AG10803 (cell line): ENCODE measurements around the gene PRSS23.

ENCODE experiments used
- DNase-seq: peaks from one replicate; pipeline ENCODE4 v3.0.0; 2010; ENCODE audit warnings: low read depth
- H3K4me3 ChIP-seq: 2 replicates; pipeline ENCODE4 v1.5.1; 2011; ENCODE audit warnings: mild to moderate bottlenecking, low read length, control low read depth
- TF ChIP-seq, protein P1 (sequence below): conservative IDR thresholded peaks from 2 replicates; pipeline ENCODE4 v1.5.1; 2011; ENCODE audit warnings: mild to moderate bottlenecking, low read length, control low read depth, inconsistent platforms

PRSS23 gene

DNA sequence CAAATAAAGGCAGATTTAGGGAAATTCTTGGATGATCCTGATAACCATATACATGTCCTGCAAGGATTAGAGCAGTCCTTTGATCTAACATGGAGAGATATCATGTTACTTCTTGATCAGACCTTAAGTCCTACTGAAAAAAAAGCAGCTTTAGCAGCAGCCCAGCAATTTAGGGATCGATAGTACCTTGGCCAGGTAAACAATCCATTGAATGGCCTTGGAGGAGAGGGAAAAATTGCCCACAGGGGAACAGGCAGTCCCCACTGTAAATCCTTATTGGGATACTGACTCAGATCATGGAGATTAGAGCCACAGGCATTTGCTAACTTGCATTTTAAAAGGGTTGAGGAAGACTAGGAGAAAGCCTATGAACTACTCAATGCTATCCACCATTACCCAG lies 47.8 kb downstream of the PRSS23 start:
- no peak for DNase-seq

DNA sequence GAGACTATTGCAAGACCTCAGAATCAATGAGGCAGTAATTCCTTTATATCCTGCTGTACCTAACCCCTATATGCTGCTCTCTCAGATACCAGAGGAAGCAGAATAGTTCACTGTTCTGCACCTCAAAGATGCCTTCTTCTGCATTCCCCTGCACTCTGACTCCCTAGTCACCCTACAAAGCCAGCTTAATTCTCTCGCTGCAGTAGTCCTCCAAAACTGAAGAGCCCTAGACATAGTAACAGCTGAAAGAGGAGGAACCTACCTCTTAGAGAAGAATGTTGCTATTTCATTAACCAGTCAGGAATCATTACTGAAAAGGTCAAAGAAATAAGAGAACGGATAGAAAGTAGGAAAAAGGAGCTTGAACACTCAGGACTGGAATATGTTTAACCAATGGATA lies 49.3 kb downstream of the PRSS23 start:
- TF ChIP-seq, protein P1, sequence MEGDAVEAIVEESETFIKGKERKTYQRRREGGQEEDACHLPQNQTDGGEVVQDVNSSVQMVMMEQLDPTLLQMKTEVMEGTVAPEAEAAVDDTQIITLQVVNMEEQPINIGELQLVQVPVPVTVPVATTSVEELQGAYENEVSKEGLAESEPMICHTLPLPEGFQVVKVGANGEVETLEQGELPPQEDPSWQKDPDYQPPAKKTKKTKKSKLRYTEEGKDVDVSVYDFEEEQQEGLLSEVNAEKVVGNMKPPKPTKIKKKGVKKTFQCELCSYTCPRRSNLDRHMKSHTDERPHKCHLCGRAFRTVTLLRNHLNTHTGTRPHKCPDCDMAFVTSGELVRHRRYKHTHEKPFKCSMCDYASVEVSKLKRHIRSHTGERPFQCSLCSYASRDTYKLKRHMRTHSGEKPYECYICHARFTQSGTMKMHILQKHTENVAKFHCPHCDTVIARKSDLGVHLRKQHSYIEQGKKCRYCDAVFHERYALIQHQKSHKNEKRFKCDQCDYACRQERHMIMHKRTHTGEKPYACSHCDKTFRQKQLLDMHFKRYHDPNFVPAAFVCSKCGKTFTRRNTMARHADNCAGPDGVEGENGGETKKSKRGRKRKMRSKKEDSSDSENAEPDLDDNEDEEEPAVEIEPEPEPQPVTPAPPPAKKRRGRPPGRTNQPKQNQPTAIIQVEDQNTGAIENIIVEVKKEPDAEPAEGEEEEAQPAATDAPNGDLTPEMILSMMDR = no peak
- DNase-seq = no peak
- H3K4me3 ChIP-seq = no peak overlapping the region

More for the DNA sequence above, 47.8 kb downstream of the PRSS23 start:
- H3K4me3 ChIP-seq = no peak overlapping the region
- TF ChIP-seq, protein P1 = no peak
